IMR-90 (cell line): ENCODE results near the gene RALGAPA1. TPM values are rescaled to one million over a fixed set of nuclear protein-coding genes. Genes with fewer than 3 reads are reported as not detected.

Experiments
- ATAC-seq: fragments of 200-7000 bp; cut with Tn5 transposase; 2 replicates; pipeline ENCODE4 v1.9.1; 2020; ENCODE audit warnings: low read depth, mild to moderate bottlenecking, moderate library complexity
- BruUV-seq: library from RNA; stranded (reverse); fragments of 400-500 nt; replicated peaks from 2 replicates; lab custom pipeline; 2021; lab: Mats Ljungman, UMichigan
- CTCF ChIA-PET: fragments of 300-600 bp; formaldehyde crosslinking; extraction: SDS; loops from one replicate; lab custom pipeline; 2021; ENCODE audit warnings: antibody characterized with exemption; lab: Yijun Ruan, JAX
- POLR2A ChIA-PET: fragments of 300-600 bp; sonication (Branson Sonifier 250); formaldehyde crosslinking; loops from one replicate; lab custom pipeline; 2022; ENCODE audit warnings: antibody characterized with exemption; ENCODE audit not compliant: unreplicated experiment; lab: Charles Lee
- DNase-seq: peaks from one replicate; pipeline ENCODE4 v3.0.0; 2013
- H2AFZ ChIP-seq: replicated peaks from 2 replicates; pipeline ENCODE3; 2013; ENCODE audit warnings: low read length, mild to moderate bottlenecking; ENCODE audit not compliant: poor library complexity
- H2AK5ac ChIP-seq: 2 replicates; pipeline ENCODE4 v1.6.1; 2013; ENCODE audit warnings: low read depth, low read length, inconsistent platforms
- H2AK9ac ChIP-seq: replicated peaks from 2 replicates; pipeline ENCODE3; 2013; ENCODE audit warnings: mild to moderate bottlenecking, low read depth, low read length, moderate library complexity; ENCODE audit not compliant: poor library complexity
- H2BK120ac ChIP-seq: 2 replicates; pipeline ENCODE4 v1.6.1; 2013; ENCODE audit warnings: low read depth, low read length, inconsistent platforms
- H2BK15ac ChIP-seq: 3 replicates; pipeline ENCODE4 v1.6.1; 2013; ENCODE audit warnings: low read depth, low read length, inconsistent platforms
- H2BK20ac ChIP-seq: 2 replicates; pipeline ENCODE4 v1.6.1; 2013; ENCODE audit warnings: low read depth, mild to moderate bottlenecking, inconsistent platforms, low read length, moderate library complexity
- H2BK5ac ChIP-seq: 2 replicates; pipeline ENCODE4 v1.6.1; 2013; ENCODE audit warnings: mild to moderate bottlenecking, low read depth, low read length, inconsistent platforms; ENCODE audit not compliant: poor library complexity, severe bottlenecking
- H3K14ac ChIP-seq: replicated peaks from 2 replicates; pipeline ENCODE4 v1.6.1; 2013; ENCODE audit warnings: low read depth, low read length, inconsistent platforms
- H3K18ac ChIP-seq: 2 replicates; pipeline ENCODE4 v1.6.1; 2013; ENCODE audit warnings: low read depth, low read length, control low read depth
- H3K23ac ChIP-seq: 2 replicates; pipeline ENCODE4 v1.6.1; 2013; ENCODE audit warnings: low read depth, low read length, inconsistent platforms
- H3K27ac ChIP-seq: 2 replicates; pipeline ENCODE4 v1.5.1; 2013; ENCODE audit warnings: mild to moderate bottlenecking, control low read depth, low read length; ENCODE audit not compliant: insufficient read depth
- H3K27me3 ChIP-seq: 2 replicates; pipeline ENCODE4 v1.6.1; 2013; ENCODE audit warnings: low read length; ENCODE audit not compliant: control insufficient read depth, insufficient read depth
- H3K36me3 ChIP-seq: 2 replicates; pipeline ENCODE4 v1.6.1; 2013; ENCODE audit warnings: low read length, mixed read lengths; ENCODE audit not compliant: control insufficient read depth, insufficient read depth
- H3K4ac ChIP-seq: 2 replicates; pipeline ENCODE4 v1.6.1; 2013; ENCODE audit warnings: low read depth, low read length, inconsistent platforms
- H3K4me1 ChIP-seq: 2 replicates; pipeline ENCODE4 v1.6.1; 2013; ENCODE audit warnings: low read length, mixed read lengths; ENCODE audit not compliant: control insufficient read depth, insufficient read depth
- H3K4me2 ChIP-seq: 2 replicates; pipeline ENCODE4 v1.6.1; 2013; ENCODE audit warnings: low read depth, mild to moderate bottlenecking, control low read depth, low read length, moderate library complexity
- H3K4me3 ChIP-seq: 2 replicates; pipeline ENCODE4 v1.5.1; 2013; ENCODE audit warnings: low read depth, mild to moderate bottlenecking, control low read depth, low read length, moderate library complexity; ENCODE audit not compliant: insufficient read depth
- H3K56ac ChIP-seq: 2 replicates; pipeline ENCODE4 v1.6.1; 2013; ENCODE audit warnings: low read length, inconsistent platforms; ENCODE audit not compliant: insufficient read depth; ENCODE audit errors: extremely low read depth
- H3K79me1 ChIP-seq, 2 experiments: 2 replicates each; pipeline ENCODE4 v1.6.1; 2013; ENCODE audit warnings: low read length in 2 of 2, inconsistent platforms in 1 of 2, low read depth in 1 of 2
- H3K9ac ChIP-seq: 2 replicates; pipeline ENCODE4 v1.6.1; 2013; ENCODE audit warnings: low read depth, low read length, control low read depth
- H3K9me1 ChIP-seq: 2 replicates; pipeline ENCODE4 v1.6.1; 2013; ENCODE audit warnings: low read length, inconsistent platforms; ENCODE audit not compliant: insufficient read depth
- H3K9me3 ChIP-seq: 2 replicates; pipeline ENCODE4 v1.6.1; 2013; ENCODE audit warnings: low read length; ENCODE audit not compliant: control insufficient read depth, insufficient read depth
- H4K20me1 ChIP-seq: 2 replicates; pipeline ENCODE4 v1.6.1; 2013; ENCODE audit warnings: low read length, inconsistent platforms; ENCODE audit not compliant: insufficient read depth
- H4K5ac ChIP-seq: 2 replicates; pipeline ENCODE4 v1.6.1; 2013; ENCODE audit warnings: mild to moderate bottlenecking, low read depth, low read length, control low read depth
- H4K8ac ChIP-seq, 2 experiments: 2 replicates each; pipeline ENCODE4 v1.6.1; 2013; ENCODE audit warnings: low read depth in 2 of 2, low read length in 2 of 2, control low read depth in 1 of 2, inconsistent platforms in 1 of 2
- H4K91ac ChIP-seq: 2 replicates; pipeline ENCODE4 v1.6.1; 2013; ENCODE audit warnings: low read depth, low read length, inconsistent platforms; ENCODE audit not compliant: insufficient read depth
- RCOR1 ChIP-seq: IDR thresholded peaks from 2 replicates; pipeline ENCODE4 v1.6.1; 2012; ENCODE audit warnings: mild to moderate bottlenecking, low read length, improper control_type of control experiment; ENCODE audit not compliant: insufficient replicate concordance
- WGBS, 2 experiments: methylation state at CpG; one replicate each; pipeline versions ENCODE4 v1.1.5 to v1.1.7; 2013; ENCODE audit warnings: missing lambda C conversion rate in 2 of 2; ENCODE audit not compliant: insufficient read length in 1 of 2; ENCODE audit errors: extremely low coverage in 2 of 2; 5-methylcytosine and 5-hydroxymethylcytosine counted together
- dilution Hi-C: fragments of 300-500 bp; cut with HindIII; formaldehyde crosslinking; loops from one replicate; pipeline ENCODE4 v1.14.3; 2018; ENCODE audit warnings: low sequenced_read_pairs; ENCODE audit not compliant: unreplicated experiment
- in situ Hi-C: fragments of 300-500 bp; cut with MboI; formaldehyde crosslinking; loops from 3 replicates; pipeline ENCODE4 v1.14.3; 2019; ENCODE audit warnings: low sequenced_read_pairs, inconsistent platforms, mixed read lengths
- intact Hi-C: fragments of 100-400 bp; cut with micrococcal nuclease; formaldehyde crosslinking; loops from 2 replicates; pipeline ENCODE4 v1.10.0; 2022
- polyA plus RNA-seq, 3 experiments: library from polyadenylated mRNA; depleted of rRNA; stranded (reverse); fragments of >200 nt; gene quantifications; 2 replicates each; pipeline ENCODE4 v1.2.3, GENCODE V29; 2012; ENCODE audit warnings: low replicate concordance in 1 of 3
- total RNA-seq: library from RNA; depleted of rRNA; stranded (reverse); fragments of >200 nt; gene quantifications from 2 replicates; pipeline ENCODE4 v1.2.3, GENCODE V29; 2012
- TF ChIP-seq, protein P1 (sequence below): fragments of 150-350 bp; IDR thresholded peaks from 2 replicates; pipeline ENCODE4 v1.6.1; 2016; ENCODE audit warnings: low read depth, mild to moderate bottlenecking, low read length, moderate library complexity, borderline replicate concordance

RALGAPA1 gene
- total and polyA plus RNA-seq, 2 of the 4 experiments (the other 2 are of a cell fraction) = 5.1 to 25.6 TPM

GRCh38 chr14:35766036-35766699, 42.9 kb downstream of the RALGAPA1 start:
- H3K36me3 ChIP-seq = no peaks in the 10 kb centered on the region; the same call in 1 of the 2 replicates
- H2BK20ac ChIP-seq = no peak overlapping the region
- H3K9me3 ChIP-seq = no peaks in the 10 kb centered on the region
- H3K14ac ChIP-seq = no peak overlapping the region
- H4K91ac ChIP-seq = no peak overlapping the region
- H4K20me1 ChIP-seq = no peaks in the 10 kb centered on the region
- DNase-seq (no peak), ATAC-seq (no peak)
- no peak overlapping the region for H2BK5ac ChIP-seq
- in situ Hi-C loops = no loop called here
- no peak overlapping the region for H2AFZ ChIP-seq
- H3K9ac ChIP-seq = no peak overlapping the region
- no peak overlapping the region for H3K56ac ChIP-seq
- no peak overlapping the region for H4K8ac ChIP-seq
- no TSS peak for BruUV-seq
- no peak overlapping the region for H4K5ac ChIP-seq
- H3K27me3 ChIP-seq = no peaks in the 10 kb centered on the region
- H3K4me2 ChIP-seq = no peak overlapping the region
- no peak overlapping the region for H3K23ac ChIP-seq
- no peak overlapping the region for H3K4me3 ChIP-seq
- H2AK9ac ChIP-seq = no peak overlapping the region
- dilution Hi-C loops = no loop called here
- WGBS, 2 experiments = no CpG with 5 or more reads among the region's 5 CpGs
- no peak overlapping the region for H3K4ac ChIP-seq
- no peak overlapping the region for H3K18ac ChIP-seq
- no peak overlapping the region for H3K27ac ChIP-seq
- ChIA-PET POLR2A (no interaction called here), CTCF (no interaction called here)
- H3K79me1 ChIP-seq = no peaks in the 10 kb centered on the region
- no peak overlapping the region for H2BK120ac ChIP-seq
- no peak for TF ChIP-seq RCOR1
- TF ChIP-seq, protein P1, sequence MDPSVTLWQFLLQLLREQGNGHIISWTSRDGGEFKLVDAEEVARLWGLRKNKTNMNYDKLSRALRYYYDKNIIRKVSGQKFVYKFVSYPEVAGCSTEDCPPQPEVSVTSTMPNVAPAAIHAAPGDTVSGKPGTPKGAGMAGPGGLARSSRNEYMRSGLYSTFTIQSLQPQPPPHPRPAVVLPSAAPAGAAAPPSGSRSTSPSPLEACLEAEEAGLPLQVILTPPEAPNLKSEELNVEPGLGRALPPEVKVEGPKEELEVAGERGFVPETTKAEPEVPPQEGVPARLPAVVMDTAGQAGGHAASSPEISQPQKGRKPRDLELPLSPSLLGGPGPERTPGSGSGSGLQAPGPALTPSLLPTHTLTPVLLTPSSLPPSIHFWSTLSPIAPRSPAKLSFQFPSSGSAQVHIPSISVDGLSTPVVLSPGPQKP = no peak
- no peak overlapping the region for H2AK5ac ChIP-seq
- intact Hi-C loops = no loop called here
- no peaks in the 10 kb centered on the region for H3K4me1 ChIP-seq
- no peak overlapping the region for H2BK15ac ChIP-seq
- H3K9me1 ChIP-seq = no peaks in the 10 kb centered on the region; the same call in 1 of the 2 replicates
